Body of pancreas (tissue), 4 donors: Measurements from ENCODE around the gene THNSL1. TPM values are rescaled to one million over a fixed set of nuclear protein-coding genes. Genes with fewer than 3 reads are reported as not detected.

Source experiments
- ATAC-seq: fragments of 150-250 bp; one replicate; pipeline ENCODE4 v1.9.1; 2016
- DNase-seq, 4 donors: peaks; one replicate each; pipeline ENCODE4 v3.0.0-alpha.2; 2019
- H3K27ac ChIP-seq, 4 donors: fragments of 200-600 bp; sonication (generic); 1 replicate in 3 of 4; 2 replicates in 1 of 4; pipeline versions ENCODE4 v1.5.1 to v1.6.1; 2016 to 2019; ENCODE audit warnings: mild to moderate bottlenecking in 1 of 4, mixed read lengths in 1 of 4, moderate library complexity in 1 of 4
- H3K27me3 ChIP-seq, 2 donors: fragments of 200-600 bp; sonication (generic); one replicate each; pipeline ENCODE4 v1.6.0; 2016; ENCODE audit warnings: mild to moderate bottlenecking in 1 of 2
- H3K36me3 ChIP-seq, 2 donors: fragments of 200-600 bp; sonication (generic); replicated peaks in 1 of 2; 2 replicates each; pipeline ENCODE4 v1.5.1; 2016; ENCODE audit warnings: low read depth in 2 of 2; ENCODE audit not compliant: insufficient read depth in 1 of 2
- H3K4me1 ChIP-seq: fragments of 200-600 bp; sonication (generic); one replicate; pipeline ENCODE4 v1.6.0; 2016
- H3K4me3 ChIP-seq, 2 donors: fragments of 200-600 bp; sonication (generic); 1 replicate in 1 of 2; 2 replicates in 1 of 2; pipeline ENCODE4 v1.5.1; 2016 to 2019
- H3K9me3 ChIP-seq, 3 donors: fragments of 200-600 bp; sonication (generic); 1 replicate in 2 of 3; 2 replicates in 1 of 3; pipeline ENCODE4 v1.5.1; 2016
- CTCF ChIP-seq, 7 experiments: fragments of 450-650 bp in 4 of 7; fragments of 200-600 bp in 3 of 7; sonication (generic) in 3 of 7; IDR thresholded peaks; one replicate each; pipeline ENCODE4 v1.5.1; 2016 to 2019; ENCODE audit warnings: antibody characterized with exemption in 7 of 7
- POLR2A ChIP-seq, 3 donors: fragments of 450-650 bp; IDR thresholded peaks; one replicate each; pipeline ENCODE4 v1.6.1; 2016; ENCODE audit warnings: antibody characterized with exemption in 3 of 3, mild to moderate bottlenecking in 2 of 3
- WGBS, 2 donors: methylation state at CpG; one replicate each; pipeline ENCODE4 v1.1.5; 2017; 5-methylcytosine and 5-hydroxymethylcytosine counted together
- intact Hi-C: fragments of 100-400 bp; cut with DNase I; formaldehyde crosslinking; loops from one replicate; pipeline ENCODE4 v1.15.1; 2023
- total RNA-seq, 2 donors: library from RNA; depleted of rRNA; stranded (reverse); fragments of >200 nt; gene quantifications; one replicate each; pipeline ENCODE4 v1.1.0, GENCODE V29; 2016

Gene THNSL1
- total RNA-seq, 2 donors from 2014 or later, result under 0.01 to 4.9 TPM

- peak; percentile 96 to 98 (median 96) for DNase-seq
- intact Hi-C loops, result no loop called here
- ATAC-seq, result peak; percentile 72
- H3K4me1 ChIP-seq, result peaks cover 17% of the 10 kb centered on the region
- no peak for TF ChIP-seq CTCF (IDR thresholded peaks at IDR 0.05)
- no peak for TF ChIP-seq POLR2A (IDR thresholded peaks at IDR 0.05)
- no peaks in the 10 kb centered on the region for H3K36me3 ChIP-seq
- H3K27me3 ChIP-seq, result no peaks in the 10 kb centered on the region
- peak within 1 kb of the TSS; percentile 88 to 98 (median 94) for H3K27ac ChIP-seq
- peak within 1 kb of the TSS; percentile 11 to 15 for H3K4me3 ChIP-seq
- 0 to 2% methylated on average over 16 of the region's 16 CpGs for WGBS, 2 donors
- H3K9me3 ChIP-seq, result no peaks in the 10 kb centered on the region
Measured at GRCh38 chr10:25015828-25016375, 510 bp upstream of the THNSL1 start, which contains the start of gene ENKUR. Gene ENKUR (minus strand): TSS chr10:25016158. CDS start chr10:25015936, 222 bp downstream.

- Histone ChIP-seq H3K4me1 (peaks cover 17% of the 10 kb centered on the region), H3K27ac (peak overlapping the region; percentile 88 to 98 (median 94)), H3K9me3 (no peaks in the 10 kb centered on the region), H3K4me3 (peak overlapping the region; percentile 11 to 15), H3K36me3 (no peaks in the 10 kb centered on the region), H3K27me3 (no peaks in the 10 kb centered on the region)
- peak; percentile 15 to 38 (median 23) for DNase-seq
- intact Hi-C loops, result no loop called here
- TF ChIP-seq CTCF (IDR thresholded peaks at IDR 0.05), result no peak
- TF ChIP-seq POLR2A (IDR thresholded peaks at IDR 0.05), result no peak
- WGBS, 2 donors, result 3% methylated on average over 10 of the region's 10 CpGs
- no peak for ATAC-seq
Measured at GRCh38 chr10:25017154-25017590, 760 bp downstream of the THNSL1 start.

- Histone ChIP-seq H3K4me1 (peaks cover 17% of the 10 kb centered on the region), H3K27me3 (no peaks in the 10 kb centered on the region), H3K27ac (peak overlapping the region in 3 of 4 donors; percentile 94 to 98 (median 95)), H3K4me3 (no peak overlapping the region), H3K36me3 (no peaks in the 10 kb centered on the region), H3K9me3 (no peaks in the 10 kb centered on the region)
- DNase-seq (no peak), ATAC-seq (no peak)
- intact Hi-C loops, result no loop called here
- no peak for TF ChIP-seq CTCF (IDR thresholded peaks at IDR 0.05)
- no peak for TF ChIP-seq POLR2A (IDR thresholded peaks at IDR 0.05)
- WGBS, 2 donors, result 53 to 56% methylated on average over 6 of the region's 6 CpGs
Measured at GRCh38 chr10:25017661-25018060, 1.2 kb downstream of the THNSL1 start.

- DNase-seq, result no peak
- no peak for ATAC-seq
- Histone ChIP-seq H3K4me1 (peaks cover 17% of the 10 kb centered on the region), H3K27me3 (no peaks in the 10 kb centered on the region), H3K9me3 (no peaks in the 10 kb centered on the region), H3K4me3 (no peak overlapping the region), H3K36me3 (no peaks in the 10 kb centered on the region), H3K27ac (no peak overlapping the region)
- TF ChIP-seq CTCF (IDR thresholded peaks at IDR 0.05) (no peak), POLR2A (IDR thresholded peaks at IDR 0.05) (no peak)
- intact Hi-C loops, result no loop called here
- 94 to 96% methylated on average over 3 of the region's 3 CpGs for WGBS, 2 donors
Measured at GRCh38 chr10:25018703-25019102, 2.3 kb downstream of the THNSL1 start.

GRCh38 chr10:25023278-25023677 is 6.9 kb downstream of the THNSL1 start:
- no peak overlapping the region for H3K4me3 ChIP-seq
- DNase-seq (no peak), ATAC-seq (no peak)
- no peak for TF ChIP-seq CTCF (IDR thresholded peaks at IDR 0.05)
- TF ChIP-seq POLR2A (IDR thresholded peaks at IDR 0.05), result no peak
- intact Hi-C loops, result no loop called here
- no peaks in the 10 kb centered on the region for H3K27me3 ChIP-seq
- 68 to 72% methylated on average over 3 of the region's 3 CpGs for WGBS, 2 donors
- no peak overlapping the region for H3K27ac ChIP-seq
- no peaks in the 10 kb centered on the region for H3K36me3 ChIP-seq
- no peaks in the 10 kb centered on the region for H3K9me3 ChIP-seq
- peaks cover 2% of the 10 kb centered on the region for H3K4me1 ChIP-seq
